H1 (cell line): Measurements from ENCODE around the gene ADGRL3.

Source experiments
- BCL11A ChIP-seq, 2 experiments: IDR thresholded peaks; one replicate each; pipeline ENCODE4 v1.6.1; 2011; ENCODE audit warnings: low read depth in 2 of 2, low read length in 2 of 2, mild to moderate bottlenecking in 2 of 2
- CBX5 ChIP-seq: fragments of 300-800, 300-1000 bp; sonication (generic); IDR thresholded peaks from 2 replicates; pipeline ENCODE4 v1.7.1; 2016; ENCODE audit warnings: antibody characterized with exemption, low read length, low read depth
- CBX8 ChIP-seq: fragments of 300-800, 300-1000 bp; sonication (generic); IDR thresholded peaks from 2 replicates; pipeline ENCODE4 v1.7.1; 2016; ENCODE audit warnings: low read depth, low read length, borderline replicate concordance
- CEBPB ChIP-seq: IDR thresholded peaks from 2 replicates; pipeline ENCODE4 v1.6.1; 2012; ENCODE audit warnings: low read depth, low read length
- EGR1 ChIP-seq: IDR thresholded peaks from 2 replicates; pipeline ENCODE4 v1.6.1; 2011; ENCODE audit warnings: low read depth, low read length, borderline replicate concordance
- EZH2 ChIP-seq: fragments of 200-600 bp; sonication (generic); IDR thresholded peaks from 2 replicates; pipeline ENCODE4 v1.7.1; 2012; ENCODE audit warnings: low read depth, mild to moderate bottlenecking, moderate library complexity, low read length, inconsistent platforms; ENCODE audit not compliant: severe bottlenecking
- HDAC2 ChIP-seq, 2 experiments: fragments of 300-600 bp in 1 of 2; sonication (generic) in 1 of 2; IDR thresholded peaks; 2 replicates each; pipeline ENCODE4 v1.6.1; 2011 to 2012; ENCODE audit warnings: low read depth in 2 of 2, low read length in 2 of 2, mild to moderate bottlenecking in 2 of 2, moderate library complexity in 2 of 2, borderline replicate concordance in 1 of 2, inconsistent platforms in 1 of 2
- MAFK ChIP-seq: IDR thresholded peaks from 2 replicates; pipeline ENCODE4 v1.6.1; 2012; ENCODE audit warnings: low read depth, mild to moderate bottlenecking, improper control_type of control experiment, low read length
- POLR2A ChIP-seq, 2 experiments: IDR thresholded peaks; 1 replicate in 1 of 2; 2 replicates in 1 of 2; pipeline ENCODE4 v1.6.1; 2011; ENCODE audit warnings: low read depth in 2 of 2, low read length in 2 of 2, mild to moderate bottlenecking in 2 of 2; ENCODE audit errors: control extremely low read depth in 1 of 2
- POLR2AphosphoS5 ChIP-seq: IDR thresholded peaks from 2 replicates; pipeline ENCODE4 v1.6.1; 2011; ENCODE audit warnings: low read depth, low read length
- SP1 ChIP-seq: IDR thresholded peaks from 2 replicates; pipeline ENCODE4 v1.6.1; 2011; ENCODE audit warnings: low read depth, low read length
- SRF ChIP-seq: IDR thresholded peaks from 2 replicates; pipeline ENCODE4 v1.6.1; 2011; ENCODE audit warnings: mild to moderate bottlenecking, low read depth, low read length, moderate library complexity
- SUZ12 ChIP-seq: fragments of 200-600 bp; sonication (generic); IDR thresholded peaks from 2 replicates; pipeline ENCODE4 v1.6.1; 2012; ENCODE audit warnings: mild to moderate bottlenecking, inconsistent platforms, low read length, moderate library complexity, mixed read lengths
- TF ChIP-seq, protein P1 (sequence below), 3 experiments: IDR thresholded peaks; 1 replicate in 2 of 3; 2 replicates in 1 of 3; pipeline versions ENCODE4 v1.5.1 to v1.6.1; 2011; ENCODE audit warnings: low read length in 3 of 3, mild to moderate bottlenecking in 3 of 3, inconsistent platforms in 2 of 3, low read depth in 1 of 3, moderate library complexity in 1 of 3; ENCODE audit not compliant: insufficient read depth in 1 of 3; ENCODE audit errors: control extremely low read depth in 1 of 3

DNA sequence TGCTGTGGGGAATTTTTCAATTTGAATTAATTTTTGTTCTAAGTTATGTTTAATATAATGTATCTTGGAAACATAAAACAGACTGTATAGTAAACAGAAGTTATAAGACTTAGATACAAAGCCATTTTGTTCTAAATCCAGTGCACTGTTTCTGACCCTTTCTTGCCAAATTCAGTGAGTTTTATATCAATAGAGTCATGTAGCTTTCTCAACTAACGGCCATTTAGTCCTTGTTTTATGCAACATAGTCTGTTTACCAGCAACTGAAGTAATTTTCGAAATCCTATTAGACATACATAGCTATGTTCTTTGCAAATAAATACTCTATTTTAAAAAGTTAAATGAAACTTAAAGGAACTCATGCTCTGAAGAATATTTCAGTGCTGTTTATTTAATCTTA is 242.8 kb downstream of the ADGRL3 start:
- TF ChIP-seq, protein P1, sequence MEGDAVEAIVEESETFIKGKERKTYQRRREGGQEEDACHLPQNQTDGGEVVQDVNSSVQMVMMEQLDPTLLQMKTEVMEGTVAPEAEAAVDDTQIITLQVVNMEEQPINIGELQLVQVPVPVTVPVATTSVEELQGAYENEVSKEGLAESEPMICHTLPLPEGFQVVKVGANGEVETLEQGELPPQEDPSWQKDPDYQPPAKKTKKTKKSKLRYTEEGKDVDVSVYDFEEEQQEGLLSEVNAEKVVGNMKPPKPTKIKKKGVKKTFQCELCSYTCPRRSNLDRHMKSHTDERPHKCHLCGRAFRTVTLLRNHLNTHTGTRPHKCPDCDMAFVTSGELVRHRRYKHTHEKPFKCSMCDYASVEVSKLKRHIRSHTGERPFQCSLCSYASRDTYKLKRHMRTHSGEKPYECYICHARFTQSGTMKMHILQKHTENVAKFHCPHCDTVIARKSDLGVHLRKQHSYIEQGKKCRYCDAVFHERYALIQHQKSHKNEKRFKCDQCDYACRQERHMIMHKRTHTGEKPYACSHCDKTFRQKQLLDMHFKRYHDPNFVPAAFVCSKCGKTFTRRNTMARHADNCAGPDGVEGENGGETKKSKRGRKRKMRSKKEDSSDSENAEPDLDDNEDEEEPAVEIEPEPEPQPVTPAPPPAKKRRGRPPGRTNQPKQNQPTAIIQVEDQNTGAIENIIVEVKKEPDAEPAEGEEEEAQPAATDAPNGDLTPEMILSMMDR (IDR thresholded peaks at IDR 0.05; ENCODE audit: control extremely low read depth in 1 of 3, insufficient read depth in 1 of 3, low read depth in 1 of 3, low read length in 3 of 3): no peak
- TF ChIP-seq POLR2AphosphoS5 (no peak), SRF (no peak), CBX5 (no peak), POLR2A (IDR thresholded peaks at IDR 0.05; ENCODE audit: control extremely low read depth in 1 of 2, low read depth in 2 of 2, low read length in 2 of 2) (no peak), SUZ12 (no peak), MAFK (no peak), SP1 (no peak), CEBPB (no peak), EGR1 (no peak), CBX8 (no peak), BCL11A (IDR thresholded peaks at IDR 0.05; ENCODE audit: low read depth in 2 of 2, low read length in 2 of 2) (no peak), EZH2 (no peak), HDAC2 (IDR thresholded peaks at IDR 0.05; ENCODE audit: borderline replicate concordance in 1 of 2, low read depth in 2 of 2, low read length in 2 of 2) (no peak)
